Panc1 (cell line): ENCODE results near the gene RNU7-1. TPM values are rescaled to one million over a fixed set of nuclear protein-coding genes. Genes with fewer than 3 reads are reported as not detected.

ENCODE experiments used
- ATAC-seq: fragments of 200-7000 bp; cut with Tn5 transposase; 2 replicates; pipeline ENCODE4 v1.9.1; 2020; ENCODE audit warnings: mild to moderate bottlenecking, moderate library complexity
- BruUV-seq: library from RNA; stranded (reverse); fragments of 400-500 nt; replicated peaks from 2 replicates; lab custom pipeline; 2021; lab: Mats Ljungman, UMichigan
- CTCF ChIA-PET: fragments of 300-600 bp; sonication (Branson Sonifier 250); formaldehyde crosslinking; loops from one replicate; lab custom pipeline; 2022; ENCODE audit warnings: antibody characterized with exemption; lab: Charles Lee
- POLR2A ChIA-PET: fragments of 300-600 bp; sonication (Branson Sonifier 250); formaldehyde crosslinking; loops from one replicate; lab custom pipeline; 2022; ENCODE audit warnings: antibody characterized with exemption; lab: Charles Lee
- DNase-seq: peaks from one replicate; pipeline ENCODE4 v3.0.0-alpha.2; 2010; ENCODE audit warnings: low read depth, low spot score
- H3K27ac ChIP-seq: 2 replicates; pipeline ENCODE4 v1.5.1; 2011; ENCODE audit warnings: mild to moderate bottlenecking, low read length, inconsistent platforms
- H3K27me3 ChIP-seq: fragments of 200-500 bp; sonication (Bioruptor generic); 2 replicates; pipeline ENCODE4 v1.6.0; 2014; ENCODE audit warnings: low read length, inconsistent platforms; ENCODE audit not compliant: control insufficient read depth, insufficient read depth
- H3K36me3 ChIP-seq: fragments of 200-500 bp; sonication (Bioruptor generic); 2 replicates; pipeline ENCODE4 v1.5.1; 2014; ENCODE audit warnings: inconsistent platforms, mild to moderate bottlenecking, low read length, moderate library complexity; ENCODE audit not compliant: control insufficient read depth, insufficient read depth
- H3K4me1 ChIP-seq: 2 replicates; pipeline ENCODE4 v1.5.1; 2011; ENCODE audit warnings: inconsistent platforms, mild to moderate bottlenecking, low read length, moderate library complexity; ENCODE audit not compliant: control insufficient read depth, insufficient read depth
- H3K4me3 ChIP-seq, 2 experiments: 2 replicates each; pipeline ENCODE4 v1.5.1; 2011 to 2012; ENCODE audit warnings: low read depth in 2 of 2, low read length in 2 of 2, mild to moderate bottlenecking in 2 of 2, inconsistent platforms in 1 of 2, moderate library complexity in 1 of 2
- H3K9me3 ChIP-seq: fragments of 200-500 bp; sonication (Bioruptor generic); 2 replicates; pipeline ENCODE4 v1.5.1; 2014; ENCODE audit warnings: low read depth, mild to moderate bottlenecking, inconsistent platforms, low read length, moderate library complexity; ENCODE audit not compliant: control insufficient read depth, insufficient read depth
- POLR2AphosphoS5 ChIP-seq: IDR thresholded peaks from 2 replicates; pipeline ENCODE4 v1.6.1; 2012; ENCODE audit warnings: mild to moderate bottlenecking, low read depth, low read length, moderate library complexity
- REST ChIP-seq, 2 experiments: IDR thresholded peaks; 2 replicates each; pipeline ENCODE4 v1.6.1; 2011 to 2012; ENCODE audit warnings: low read depth in 2 of 2, control low read depth in 1 of 2, low read length in 1 of 2, mild to moderate bottlenecking in 1 of 2, moderate library complexity in 1 of 2; ENCODE audit not compliant: insufficient read depth in 1 of 2
- SIN3A ChIP-seq: IDR thresholded peaks from 2 replicates; pipeline ENCODE4 v1.6.1; 2012; ENCODE audit warnings: low read depth, mild to moderate bottlenecking, low read length, moderate library complexity, borderline replicate concordance; ENCODE audit not compliant: insufficient read depth
- TCF7L2 ChIP-seq: IDR thresholded peaks from 2 replicates; pipeline ENCODE4 v1.6.1; 2011; ENCODE audit warnings: mild to moderate bottlenecking, low read depth, low read length, inconsistent platforms
- in situ Hi-C: cut with HindIII; loops from 2 replicates; pipeline ENCODE4 v1.10.0; 2016; ENCODE audit warnings: low sequenced_read_pairs, low pct_unique_long_range_greater_than_20kb
- intact Hi-C: fragments of 100-400 bp; cut with micrococcal nuclease; formaldehyde crosslinking; loops from one replicate; pipeline ENCODE4 v1.10.0; 2022; ENCODE audit not compliant: unreplicated experiment
- total RNA-seq: library from RNA; stranded (reverse); gene quantifications from one replicate; pipeline ENCODE4 v1.2.1, GENCODE V29; 2021; ENCODE audit not compliant: unreplicated experiment
- TF ChIP-seq, protein P1 (sequence below): fragments of 450-650 bp; IDR thresholded peaks from 2 replicates; pipeline ENCODE4 v1.5.1; 2017; ENCODE audit warnings: mild to moderate bottlenecking

The RNU7-1 gene
- total RNA-seq, 1 experiment from 2014 or later, result not detected

DNA sequence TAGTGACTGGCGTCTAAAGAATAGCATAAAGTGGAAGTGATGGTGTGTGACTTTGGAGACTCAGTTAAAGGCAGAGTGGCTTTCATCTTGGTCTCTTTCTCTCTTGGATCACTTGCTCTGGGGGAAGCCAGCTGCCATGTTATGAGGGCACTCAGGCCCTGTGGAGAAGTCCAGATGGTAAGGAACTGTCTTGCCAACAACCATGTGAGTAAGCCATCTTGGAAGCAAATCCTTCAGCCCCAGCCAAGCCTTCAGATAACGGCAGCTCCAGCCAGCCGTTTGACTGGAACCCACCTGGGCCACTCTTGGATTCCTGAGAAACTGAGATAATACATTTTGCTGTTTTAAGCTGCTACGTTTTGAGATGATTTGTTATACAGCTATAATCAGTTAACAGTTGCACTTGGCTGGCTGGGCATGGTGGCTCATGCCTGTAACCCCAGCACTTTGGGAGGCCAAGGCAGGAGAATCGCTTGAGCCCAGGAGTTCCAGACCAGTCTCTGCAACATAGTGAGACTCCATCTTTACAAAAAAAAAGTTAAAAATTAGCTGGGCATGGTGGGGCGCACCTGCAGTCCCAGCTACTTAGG is 46.7 kb upstream of the RNU7-1 start:
- no TSS peak for BruUV-seq
- in situ Hi-C loops, result no loop called here
- Histone ChIP-seq H3K27me3 (no peaks in the 10 kb centered on the region), H3K27ac (no peak overlapping the region), H3K4me1 (no peaks in the 10 kb centered on the region; the same call in 1 of the 2 replicates), H3K36me3 (no peaks in the 10 kb centered on the region), H3K4me3 (no peak overlapping the region), H3K9me3 (no peaks in the 10 kb centered on the region)
- intact Hi-C loops, result no loop called here
- ChIA-PET POLR2A (no interaction called here), CTCF (no interaction called here)
- ATAC-seq (no peak), DNase-seq (no peak)
- TF ChIP-seq SIN3A, result no peak
- no peak for TF ChIP-seq REST (IDR thresholded peaks at IDR 0.05; ENCODE audit: insufficient read depth in 1 of 2, low read depth in 2 of 2, low read length in 1 of 2)
- no peak for TF ChIP-seq POLR2AphosphoS5
- TF ChIP-seq, protein P1, sequence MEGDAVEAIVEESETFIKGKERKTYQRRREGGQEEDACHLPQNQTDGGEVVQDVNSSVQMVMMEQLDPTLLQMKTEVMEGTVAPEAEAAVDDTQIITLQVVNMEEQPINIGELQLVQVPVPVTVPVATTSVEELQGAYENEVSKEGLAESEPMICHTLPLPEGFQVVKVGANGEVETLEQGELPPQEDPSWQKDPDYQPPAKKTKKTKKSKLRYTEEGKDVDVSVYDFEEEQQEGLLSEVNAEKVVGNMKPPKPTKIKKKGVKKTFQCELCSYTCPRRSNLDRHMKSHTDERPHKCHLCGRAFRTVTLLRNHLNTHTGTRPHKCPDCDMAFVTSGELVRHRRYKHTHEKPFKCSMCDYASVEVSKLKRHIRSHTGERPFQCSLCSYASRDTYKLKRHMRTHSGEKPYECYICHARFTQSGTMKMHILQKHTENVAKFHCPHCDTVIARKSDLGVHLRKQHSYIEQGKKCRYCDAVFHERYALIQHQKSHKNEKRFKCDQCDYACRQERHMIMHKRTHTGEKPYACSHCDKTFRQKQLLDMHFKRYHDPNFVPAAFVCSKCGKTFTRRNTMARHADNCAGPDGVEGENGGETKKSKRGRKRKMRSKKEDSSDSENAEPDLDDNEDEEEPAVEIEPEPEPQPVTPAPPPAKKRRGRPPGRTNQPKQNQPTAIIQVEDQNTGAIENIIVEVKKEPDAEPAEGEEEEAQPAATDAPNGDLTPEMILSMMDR, result no peak
- no peak for TF ChIP-seq TCF7L2

DNA sequence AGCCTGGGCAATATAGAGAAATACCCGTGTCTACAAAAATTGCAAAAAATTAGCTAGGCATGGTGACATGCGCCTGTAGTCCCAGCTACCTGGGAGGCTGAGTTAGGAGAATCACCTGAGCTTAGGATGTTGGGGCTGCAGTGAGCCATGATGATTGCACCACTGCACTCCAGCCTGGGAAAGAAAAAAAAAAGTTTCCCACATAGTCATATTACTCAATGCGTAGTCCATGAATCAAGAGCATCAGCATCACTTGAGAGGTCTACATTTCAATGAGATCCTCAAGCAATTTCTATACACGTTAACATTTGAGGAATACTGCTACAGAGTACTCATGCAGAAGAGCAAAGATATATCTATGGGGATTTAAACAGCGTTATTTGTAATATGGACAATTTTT is 44.2 kb upstream of the RNU7-1 start:
- POLR2A ChIA-PET, result interaction anchor here (0.5 kb wide), 1 partner anchor 14 kb away, joined by 3 read pairs; no protein-coding TSS in a partner anchor
- DNase-seq (no peak), ATAC-seq (no peak)
- CTCF ChIA-PET, result no interaction called here
- no peaks in the 10 kb centered on the region for H3K36me3 ChIP-seq
- intact Hi-C loops, result no loop called here
- no peaks in the 10 kb centered on the region; the same call in 1 of the 2 replicates for H3K4me1 ChIP-seq
- H3K27ac ChIP-seq, result no peak overlapping the region
- no peak overlapping the region for H3K4me3 ChIP-seq
- in situ Hi-C loops, result no loop called here
- H3K9me3 ChIP-seq, result no peaks in the 10 kb centered on the region
- TF ChIP-seq SIN3A (no peak), TCF7L2 (no peak), POLR2AphosphoS5 (no peak), REST (IDR thresholded peaks at IDR 0.05; ENCODE audit: insufficient read depth in 1 of 2, low read depth in 2 of 2, low read length in 1 of 2) (no peak)
- TF ChIP-seq, protein P1, result no peak
- no peaks in the 10 kb centered on the region for H3K27me3 ChIP-seq
- BruUV-seq, result no TSS peak
